GM12878 (cell line): ENCODE data around the gene COMMD1. TPM values are rescaled to one million over a fixed set of nuclear protein-coding genes. Genes with fewer than 3 reads are reported as not detected.

Source experiments
- ATAC-seq: fragments of 200-7000 bp; cut with Tn5 transposase; 3 replicates; pipeline ENCODE4 v1.9.1; 2020; ENCODE audit warnings: mild to moderate bottlenecking, moderate library complexity
- BruUV-seq: library from RNA; stranded (reverse); fragments of 400-500 nt; replicated peaks from 2 replicates; lab custom pipeline; 2021; lab: Mats Ljungman, UMichigan
- CTCF ChIA-PET: fragments of 300-600 bp; sonication (Branson Sonifier 250); formaldehyde crosslinking; extraction: SDS; loops from one replicate; lab custom pipeline; 2021; ENCODE audit warnings: inconsistent platforms; lab: Yijun Ruan, JAX
- POLR2A ChIA-PET: fragments of 350-600 bp; formaldehyde crosslinking; extraction: SDS; loops from one replicate; lab custom pipeline; 2021; ENCODE audit warnings: inconsistent platforms; lab: Charles Lee
- RAD21 ChIA-PET: fragments of 300-600 bp; sonication (Branson Sonifier 250); formaldehyde crosslinking; loops from one replicate; lab custom pipeline; 2023; ENCODE audit warnings: antibody characterized with exemption; ENCODE audit not compliant: unreplicated experiment; lab: Charles Lee
- SMC1A ChIA-PET: fragments of 300-600 bp; sonication (Branson Sonifier 250); formaldehyde crosslinking; loops from one replicate; lab custom pipeline; 2023; ENCODE audit not compliant: unreplicated experiment, uncharacterized antibody; lab: Charles Lee
- DNase-seq: peaks from one replicate; pipeline ENCODE4 v3.0.0-alpha.2; 2011; ENCODE audit warnings: low read depth, low spot score
- FAIRE-seq: peaks from 3 replicates; lab custom pipeline; 2011; peaks lifted over from hg19 to GRCh38; lab: Jason Lieb, UNC
- H2AFZ ChIP-seq: 2 replicates; pipeline ENCODE4 v1.6.0; 2011; ENCODE audit warnings: low read depth, low read length, control low read depth; ENCODE audit not compliant: control insufficient read depth
- H3K27ac ChIP-seq: 2 replicates; pipeline ENCODE4 v1.5.1; 2011; ENCODE audit warnings: control low read depth; ENCODE audit not compliant: control insufficient read depth, insufficient read depth
- H3K27me3 ChIP-seq, 2 experiments: replicated peaks in 1 of 2; 2 replicates each; pipeline versions ENCODE4 v1.6.0 to v1.6.1; 2011; ENCODE audit warnings: low read length in 1 of 2; ENCODE audit not compliant: control insufficient read depth in 2 of 2, insufficient read depth in 2 of 2
- H3K36me3 ChIP-seq, 2 experiments: 2 replicates each; pipeline ENCODE4 v1.5.1; 2011; ENCODE audit warnings: low read length in 1 of 2; ENCODE audit not compliant: control insufficient read depth in 2 of 2, insufficient read depth in 2 of 2
- H3K4me1 ChIP-seq: 2 replicates; pipeline ENCODE4 v1.6.1; 2011; ENCODE audit warnings: mild to moderate bottlenecking, low read length, moderate library complexity, mixed read lengths; ENCODE audit not compliant: control insufficient read depth, insufficient read depth
- H3K4me2 ChIP-seq: 2 replicates; pipeline ENCODE4 v1.6.0; 2011; ENCODE audit warnings: control low read depth; ENCODE audit not compliant: control insufficient read depth, insufficient read depth
- H3K4me3 ChIP-seq: fragments of 200-600 bp; sonication (generic); 2 replicates; pipeline ENCODE4 v1.5.1; 2016
- H3K79me2 ChIP-seq: 2 replicates; pipeline ENCODE4 v1.6.0; 2011; ENCODE audit warnings: low read length; ENCODE audit not compliant: control insufficient read depth, insufficient read depth
- H3K9ac ChIP-seq: 2 replicates; pipeline ENCODE4 v1.8.0; 2011; ENCODE audit warnings: low read length, control low read depth, mixed read lengths; ENCODE audit not compliant: control insufficient read depth, insufficient read depth
- H3K9me3 ChIP-seq: replicated peaks from 3 replicates; pipeline ENCODE4 v1.5.1; 2011; ENCODE audit warnings: mild to moderate bottlenecking, low read length; ENCODE audit not compliant: control insufficient read depth, insufficient read depth
- H4K20me1 ChIP-seq: 2 replicates; pipeline ENCODE4 v1.6.0; 2011; ENCODE audit not compliant: control insufficient read depth, insufficient read depth
- CBX5 ChIP-seq: sonication (generic); IDR thresholded peaks from 2 replicates; pipeline ENCODE4 v1.6.1; 2016; ENCODE audit warnings: low read depth, moderate library complexity, mild to moderate bottlenecking, inconsistent platforms
- EP300 ChIP-seq, 2 experiments: fragments of 150-350 bp in 1 of 2; IDR thresholded peaks; 2 replicates each; pipeline ENCODE4 v1.6.1; 2011 to 2012; ENCODE audit warnings: low read depth in 2 of 2, low read length in 2 of 2, borderline replicate concordance in 1 of 2, improper control_type of control experiment in 1 of 2, inconsistent platforms in 1 of 2; ENCODE audit not compliant: control insufficient read depth in 1 of 2
- MEF2B ChIP-seq: fragments of 450-650 bp; IDR thresholded peaks from 2 replicates; pipeline ENCODE4 v1.6.1; 2018; ENCODE audit warnings: mild to moderate bottlenecking, moderate library complexity; ENCODE audit not compliant: partially characterized antibody, poor library complexity, severe bottlenecking
- MYC ChIP-seq: IDR thresholded peaks from 2 replicates; pipeline ENCODE4 v1.6.1; 2011; ENCODE audit warnings: mild to moderate bottlenecking, low read length, moderate library complexity, inconsistent platforms; ENCODE audit not compliant: insufficient read depth, insufficient replicate concordance, insufficient read length, severe bottlenecking
- NR2F1 ChIP-seq: fragments of 450-650 bp; conservative IDR thresholded peaks from 2 replicates; pipeline ENCODE4 v1.6.1; 2017; ENCODE audit warnings: mild to moderate bottlenecking
- RB1 ChIP-seq: fragments of 450-650 bp; formaldehyde crosslinking; IDR thresholded peaks from 2 replicates; pipeline ENCODE4 v1.6.1; 2017; ENCODE audit warnings: mild to moderate bottlenecking, borderline replicate concordance
- STAT3 ChIP-seq: IDR thresholded peaks from 2 replicates; pipeline ENCODE4 v1.6.1; 2011; ENCODE audit warnings: low read depth, low read length, improper control_type of control experiment
- WRNIP1 ChIP-seq: IDR thresholded peaks from 2 replicates; pipeline ENCODE4 v1.6.1; 2011; ENCODE audit warnings: low read depth, low read length, improper control_type of control experiment, borderline replicate concordance
- YY1 ChIP-seq: IDR thresholded peaks from 2 replicates; pipeline ENCODE4 v1.6.1; 2011; ENCODE audit warnings: low read depth, mild to moderate bottlenecking, low read length
- ZNF687 ChIP-seq: fragments of 450-650 bp; IDR thresholded peaks from 2 replicates; pipeline ENCODE4 v1.6.1; 2017; ENCODE audit warnings: mild to moderate bottlenecking, moderate library complexity
- ZZZ3 ChIP-seq: IDR thresholded peaks from 2 replicates; pipeline ENCODE4 v1.6.1; 2011; ENCODE audit warnings: low read depth; ENCODE audit not compliant: control insufficient read depth, insufficient read length
- WGBS: methylation state at CpG from one replicate; pipeline ENCODE4 v1.1.6; 2016; ENCODE audit warnings: low lambda C conversion rate; ENCODE audit not compliant: insufficient replicate concordance, insufficient coverage; ENCODE audit errors: missing lambda C conversion rate; 5-methylcytosine and 5-hydroxymethylcytosine counted together
- in situ Hi-C: fragments of 300-500 bp; cut with MboI; formaldehyde crosslinking; loops from 9 replicates; pipeline ENCODE4 v1.14.3; 2018; ENCODE audit warnings: mixed read lengths
- intact Hi-C: fragments of 100-400 bp; cut with micrococcal nuclease; formaldehyde crosslinking; loops from one replicate; pipeline ENCODE4 v1.14.2; 2022; ENCODE audit not compliant: unreplicated experiment
- polyA plus RNA-seq, 11 experiments: library from polyadenylated mRNA; depleted of rRNA in 4 of 11; unstranded in 6 of 11; stranded (reverse) in 5 of 11; fragments of >200 nt; fragmentation: Nextera tagmentation in 4 of 11; fragmentation: Illumina TruSeq in 1 of 11; extraction: Ambion mirVana in 4 of 11; extraction: Trizol in 1 of 11; gene quantifications; 1 replicate in 1 of 11; 2 replicates in 10 of 11; pipeline versions ENCODE4 v1.2.1 to v1.2.3, GENCODE V29; 2011 to 2016; ENCODE audit warnings: inconsistent platforms in 2 of 11, missing spikeins in 2 of 11, low read depth in 1 of 11
- total RNA-seq, 4 experiments: library from RNA; depleted of rRNA in 3 of 4; stranded (reverse); fragments of >200 nt in 3 of 4; fragmentation: Illumina TruSeq in 1 of 4; extraction: Trizol in 1 of 4; gene quantifications; 2 replicates each; pipeline versions ENCODE4 v1.2.1 to v1.2.3, GENCODE V29; 2013 to 2021

The COMMD1 gene
- total and polyA plus RNA-seq, 10 of the 15 experiments (the other 5 are each of a cell fraction or from before 2014, with no cell fraction given), result 39.7 to 210 (median 53.7) TPM

- H3K27ac ChIP-seq, result no peak overlapping the region
- no peak overlapping the region for H3K4me2 ChIP-seq
- H3K9me3 ChIP-seq, result no peaks in the 10 kb centered on the region
- no peaks in the 10 kb centered on the region; a peak in 1 of 4 replicates for H3K36me3 ChIP-seq
- ChIA-PET POLR2A (interaction anchor here (0.6 kb wide), 1 partner anchor 89 kb away, joined by 3 read pairs; no protein-coding TSS in a partner anchor), RAD21 (no interaction called here), SMC1A (no interaction called here), CTCF (interaction anchor here (0.6 kb wide), 1 partner anchor 1287 kb away, joined by 3 read pairs; no protein-coding TSS in a partner anchor)
- in situ Hi-C loops, result no loop called here
- TF ChIP-seq STAT3 (no peak), YY1 (no peak), ZNF687 (no peak), ZZZ3 (no peak), EP300 (IDR thresholded peaks at IDR 0.05; ENCODE audit: borderline replicate concordance in 1 of 2, control insufficient read depth in 1 of 2, low read depth in 2 of 2, low read length in 2 of 2) (no peak), NR2F1 (no peak), CBX5 (no peak), MYC (no peak), MEF2B (no peak), WRNIP1 (no peak), RB1 (no peak)
- ATAC-seq (no peak), FAIRE-seq (no peak), DNase-seq (no peak)
- no peak overlapping the region for H2AFZ ChIP-seq
- H3K9ac ChIP-seq, result no peak overlapping the region
- H4K20me1 ChIP-seq, result no peaks in the 10 kb centered on the region
- WGBS, result 96% methylated on average over 3 of the region's 3 CpGs
- BruUV-seq, result no TSS peak
- intact Hi-C loops, result no loop called here
- no peaks in the 10 kb centered on the region for H3K79me2 ChIP-seq
- H3K4me3 ChIP-seq, result no peak overlapping the region
- no peaks in the 10 kb centered on the region for H3K27me3 ChIP-seq
- peaks cover 7% of the 10 kb centered on the region for H3K4me1 ChIP-seq
Observed at GRCh38 chr2:61938511-61938910, 33.0 kb downstream of the COMMD1 start.
